Measurements from ENCODE around the gene CCNF. TPM values are rescaled to one million over a fixed set of nuclear protein-coding genes. Genes with fewer than 3 reads are reported as not detected.
A peak's percentile ranks its signal among the peaks of the same experiment; 100 is the strongest.

The CCNF gene
- total RNA-seq, 4 donors from 2014 or later: 5.6 to 17.7 (median 11.3) TPM

- H3K4me3 ChIP-seq (ENCODE audit: low read depth, poor library complexity, severe bottlenecking): no peak overlapping the region
- 46 to 59% methylated on average over 12 to 14 of the region's 15 CpGs for WGBS, 2 donors
- no peak for TF ChIP-seq POLR2A (IDR thresholded peaks at IDR 0.05)
- TF ChIP-seq, protein P1, sequence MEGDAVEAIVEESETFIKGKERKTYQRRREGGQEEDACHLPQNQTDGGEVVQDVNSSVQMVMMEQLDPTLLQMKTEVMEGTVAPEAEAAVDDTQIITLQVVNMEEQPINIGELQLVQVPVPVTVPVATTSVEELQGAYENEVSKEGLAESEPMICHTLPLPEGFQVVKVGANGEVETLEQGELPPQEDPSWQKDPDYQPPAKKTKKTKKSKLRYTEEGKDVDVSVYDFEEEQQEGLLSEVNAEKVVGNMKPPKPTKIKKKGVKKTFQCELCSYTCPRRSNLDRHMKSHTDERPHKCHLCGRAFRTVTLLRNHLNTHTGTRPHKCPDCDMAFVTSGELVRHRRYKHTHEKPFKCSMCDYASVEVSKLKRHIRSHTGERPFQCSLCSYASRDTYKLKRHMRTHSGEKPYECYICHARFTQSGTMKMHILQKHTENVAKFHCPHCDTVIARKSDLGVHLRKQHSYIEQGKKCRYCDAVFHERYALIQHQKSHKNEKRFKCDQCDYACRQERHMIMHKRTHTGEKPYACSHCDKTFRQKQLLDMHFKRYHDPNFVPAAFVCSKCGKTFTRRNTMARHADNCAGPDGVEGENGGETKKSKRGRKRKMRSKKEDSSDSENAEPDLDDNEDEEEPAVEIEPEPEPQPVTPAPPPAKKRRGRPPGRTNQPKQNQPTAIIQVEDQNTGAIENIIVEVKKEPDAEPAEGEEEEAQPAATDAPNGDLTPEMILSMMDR (IDR thresholded peaks at IDR 0.05): no peak
- DNase-seq (ENCODE audit: low spot score in 2 of 2): peak in 1 of 2 donors; percentile 90
- intact Hi-C loops (cut with DNase I; ENCODE audit: low total_unique reads): no loop called here
Observed at GRCh38 chr16:2498531-2499253, 69.4 kb downstream of the CCNF start.

- no peak for TF ChIP-seq POLR2A (IDR thresholded peaks at IDR 0.05)
- TF ChIP-seq, protein P1 (IDR thresholded peaks at IDR 0.05): no peak
- WGBS, 2 donors: 50 to 52% methylated on average over 1 to 6 of the region's 6 CpGs
- intact Hi-C loops (cut with DNase I; ENCODE audit: low total_unique reads): no loop called here
- H3K4me3 ChIP-seq (ENCODE audit: low read depth, poor library complexity, severe bottlenecking): no peak overlapping the region
- DNase-seq (ENCODE audit: low spot score in 2 of 2): no peak
Observed at GRCh38 chr16:2499454-2499853, 70.2 kb downstream of the CCNF start.

- no peak for TF ChIP-seq POLR2A (IDR thresholded peaks at IDR 0.05)
- TF ChIP-seq, protein P1 (IDR thresholded peaks at IDR 0.05): no peak
- no peak overlapping the region for H3K4me3 ChIP-seq (ENCODE audit: low read depth, poor library complexity, severe bottlenecking)
- no peak for DNase-seq (ENCODE audit: low spot score in 2 of 2)
- intact Hi-C loops (cut with DNase I; ENCODE audit: low total_unique reads): loop anchor here (1.0 to 10.0 kb wide), 2 partner anchors 159 to 265 kb away; partner anchors contain the start of gene DNASE1L2
- WGBS, 2 donors: 56 to 72% methylated on average over 27 to 29 of the region's 29 CpGs
Observed at GRCh38 chr16:2499890-2500429, 70.7 kb downstream of the CCNF start.

DNA sequence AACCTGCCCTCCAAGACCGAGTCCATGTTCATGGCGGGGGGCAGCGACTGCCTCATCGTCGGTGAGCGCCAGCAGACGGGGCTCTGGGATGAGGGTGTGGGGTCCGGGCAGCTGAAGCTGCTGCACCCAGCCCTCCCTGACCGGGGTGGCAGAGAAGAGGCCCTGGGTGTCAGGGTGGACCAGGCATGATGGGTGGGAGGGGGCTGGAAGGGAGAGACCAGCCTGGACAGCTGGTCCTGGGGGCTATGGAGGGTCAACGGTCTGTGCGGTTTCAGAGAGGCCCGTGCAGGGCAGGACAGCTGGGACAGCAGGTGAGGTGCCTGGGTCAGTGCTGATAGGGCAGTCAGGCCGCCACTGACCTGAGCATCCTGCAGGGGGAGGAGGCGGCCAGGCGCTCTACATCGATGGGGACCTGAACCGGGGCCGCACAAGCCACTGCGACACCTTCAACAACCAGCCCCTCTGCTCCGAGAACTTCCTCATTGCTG is 71.2 kb downstream of the CCNF start:
- intact Hi-C loops (cut with DNase I; ENCODE audit: low total_unique reads): loop anchor here (1.0 to 10.0 kb wide), 2 partner anchors 159 to 266 kb away; partner anchors contain the start of gene DNASE1L2
- DNase-seq (ENCODE audit: low spot score in 2 of 2): no peak
- WGBS, 2 donors: 83 to 84% methylated on average over 16 to 20 of the region's 20 CpGs

DNA sequence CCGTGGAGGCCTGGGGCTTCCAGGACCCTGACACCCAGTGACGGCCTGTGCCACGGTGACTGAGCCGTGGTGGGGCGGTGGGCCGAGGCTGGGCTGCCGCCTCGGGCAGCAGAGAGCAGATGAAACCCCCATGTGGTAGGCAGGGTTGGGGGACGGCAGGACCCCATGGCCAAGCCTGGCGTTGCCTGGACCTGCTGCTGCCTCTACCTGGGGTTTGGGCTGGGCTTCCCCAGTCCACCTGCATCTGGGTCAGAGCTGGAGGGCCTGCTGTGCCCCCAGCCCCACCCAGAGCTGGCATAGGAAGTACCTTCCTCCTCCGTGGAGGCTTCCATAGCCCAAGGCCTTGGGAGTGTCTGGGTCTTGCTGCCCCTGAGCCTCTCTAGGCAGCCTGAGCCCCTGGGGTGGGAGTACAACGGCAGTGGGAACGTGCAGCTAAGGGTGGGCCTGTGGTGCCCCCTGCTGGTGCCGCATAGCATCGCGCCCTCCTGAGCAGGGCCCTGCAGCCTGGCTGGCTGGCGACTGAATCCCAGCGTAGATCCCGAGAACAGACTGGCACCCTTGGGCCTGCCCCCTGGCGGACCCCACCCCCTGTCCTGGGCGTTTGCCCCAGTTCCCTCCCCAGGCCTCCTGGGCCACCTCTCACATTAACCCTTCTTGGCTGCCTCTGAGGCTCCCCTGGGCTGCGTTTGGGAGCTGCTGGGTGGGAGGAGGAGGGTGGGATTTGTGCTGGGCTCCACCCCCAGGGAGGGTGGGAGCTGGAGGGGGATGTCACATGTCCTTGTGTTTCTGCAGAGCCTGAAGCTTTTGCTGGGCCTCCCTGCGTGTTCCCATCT is 71.9 kb downstream of the CCNF start:
- 36 to 50% methylated on average over 16 to 21 of the region's 23 CpGs for WGBS, 2 donors
- peak in 1 of 2 donors; percentile 97 for DNase-seq (ENCODE audit: low spot score in 2 of 2)
- no peak overlapping the region for H3K4me3 ChIP-seq (ENCODE audit: low read depth, poor library complexity, severe bottlenecking)
- TF ChIP-seq, protein P1 (IDR thresholded peaks at IDR 0.05): peak in 1 of 3 donors; percentile 82
- no peak for TF ChIP-seq POLR2A (IDR thresholded peaks at IDR 0.05)
- intact Hi-C loops (cut with DNase I; ENCODE audit: low total_unique reads): loop anchor here (1.0 to 10.0 kb wide), 2 partner anchors 160 to 266 kb away; partner anchors contain the start of gene DNASE1L2

More for the DNA sequence above, 71.2 kb downstream of the CCNF start:
- TF ChIP-seq, protein P1 (IDR thresholded peaks at IDR 0.05): no peak
- no peak for TF ChIP-seq POLR2A (IDR thresholded peaks at IDR 0.05)
- H3K4me3 ChIP-seq (ENCODE audit: low read depth, poor library complexity, severe bottlenecking): no peak overlapping the region
